WTC11 (cell line): ENCODE data around the gene GPR18. TPM values are rescaled to one million over a fixed set of nuclear protein-coding genes. Genes with fewer than 3 reads are reported as not detected.

Source experiments
- ATAC-seq: fragments of 200-7000 bp; cut with Tn5 transposase; 2 replicates; pipeline ENCODE4 v1.10.0; 2021; ENCODE audit warnings: mild to moderate bottlenecking, moderate library complexity
- Bru-seq: library from RNA; stranded (reverse); fragments of 400-500 nt; gene quantifications from one replicate; lab custom pipeline; 2021; lab: Mats Ljungman, UMichigan
- CTCF ChIA-PET: fragments of 300-600 bp; sonication (Branson Sonifier 250); formaldehyde crosslinking; loops from one replicate; lab custom pipeline; 2021; ENCODE audit warnings: antibody characterized with exemption; lab: Charles Lee
- POLR2A ChIA-PET: fragments of 350-600 bp; sonication (Branson Sonifier 250); formaldehyde crosslinking; loops from one replicate; lab custom pipeline; 2021; ENCODE audit warnings: antibody characterized with exemption; lab: Charles Lee
- DNase-seq: peaks from one replicate; pipeline ENCODE4 v3.0.0; 2021; ENCODE audit warnings: low spot score
- H3K27ac Mint-ChIP-seq: 2 replicates; pipeline ENCODE4 v1.8.0; 2021; ENCODE audit warnings: mixed read lengths
- H3K27me3 Mint-ChIP-seq: 2 replicates; pipeline ENCODE4 v1.8.0; 2021; ENCODE audit warnings: low read depth, mild to moderate bottlenecking, moderate library complexity, mixed read lengths
- H3K36me3 Mint-ChIP-seq: 2 replicates; pipeline ENCODE4 v1.8.0; 2021; ENCODE audit warnings: mixed read lengths
- H3K4me1 Mint-ChIP-seq: 2 replicates; pipeline ENCODE4 v1.8.0; 2022; ENCODE audit warnings: mixed read lengths
- H3K4me3 Mint-ChIP-seq: 2 replicates; pipeline ENCODE4 v1.8.0; 2021; ENCODE audit warnings: mild to moderate bottlenecking, moderate library complexity, mixed read lengths
- H3K9me3 Mint-ChIP-seq: 2 replicates; pipeline ENCODE4 v1.8.0; 2021; ENCODE audit warnings: mixed read lengths
- ATF3 ChIP-seq: sonication (generic); formaldehyde crosslinking; conservative IDR thresholded peaks from 2 replicates; pipeline ENCODE4 v1.8.1; 2022; ENCODE audit warnings: mild to moderate bottlenecking, missing genetic modification reagents
- E2F4 ChIP-seq: sonication (generic); formaldehyde crosslinking; IDR thresholded peaks from 2 replicates; pipeline ENCODE4 v1.8.1; 2022; ENCODE audit warnings: low read depth, mild to moderate bottlenecking, moderate library complexity, missing genetic modification reagents, borderline replicate concordance
- KAT7 ChIP-seq: sonication (generic); formaldehyde crosslinking; IDR thresholded peaks from 2 replicates; pipeline ENCODE4 v1.8.1; 2023; ENCODE audit warnings: missing genetic modification reagents, mild to moderate bottlenecking, borderline replicate concordance
- MYBL2 ChIP-seq: sonication (generic); formaldehyde crosslinking; IDR thresholded peaks from 2 replicates; pipeline ENCODE4 v1.8.1; 2023; ENCODE audit warnings: mild to moderate bottlenecking, moderate library complexity, missing genetic modification reagents
- NFE2L1 ChIP-seq: sonication (generic); formaldehyde crosslinking; IDR thresholded peaks from 2 replicates; pipeline ENCODE4 v1.8.1; 2023; ENCODE audit warnings: missing genetic modification reagents
- NFYB ChIP-seq: sonication (generic); formaldehyde crosslinking; conservative IDR thresholded peaks from 2 replicates; pipeline ENCODE4 v1.8.0; 2022; ENCODE audit warnings: low read depth, missing genetic modification reagents
- TP53 ChIP-seq: sonication (generic); formaldehyde crosslinking; IDR thresholded peaks from 2 replicates; pipeline ENCODE4 v1.8.1; 2023; ENCODE audit warnings: mild to moderate bottlenecking, missing genetic modification reagents
- ZNF416 ChIP-seq: fragments of 250-450 bp; sonication (Bioruptor Pico); IDR thresholded peaks from 2 replicates; pipeline ENCODE4 v1.9.0; 2021; ENCODE audit warnings: mild to moderate bottlenecking, inconsistent platforms
- long read RNA-seq, 3 experiments: library from RNA in 1 of 3; library from capped mRNA in 1 of 3; library from polyadenylated mRNA in 1 of 3; unstranded in 2 of 3; stranded (forward) in 1 of 3; transcript quantifications; one replicate each; pipeline ENCODE4 v2.0.0, GENCODE V29; 2021
- total RNA-seq: library from RNA; stranded (reverse); gene quantifications from 3 replicates; pipeline ENCODE4 v1.2.3, GENCODE V29; 2021
- TF ChIP-seq, protein P1 (sequence below): sonication (generic); formaldehyde crosslinking; IDR thresholded peaks from 2 replicates; pipeline ENCODE4 v1.8.1; 2023; ENCODE audit warnings: mild to moderate bottlenecking, missing genetic modification reagents, moderate library complexity
- TF ChIP-seq, protein P2 (sequence below): sonication (generic); formaldehyde crosslinking; IDR thresholded peaks from 2 replicates; pipeline ENCODE4 v1.8.1; 2023; ENCODE audit warnings: mild to moderate bottlenecking, missing genetic modification reagents, moderate library complexity
- TF ChIP-seq, protein P3 (sequence below): sonication (generic); formaldehyde crosslinking; IDR thresholded peaks from 2 replicates; pipeline ENCODE4 v1.8.1; 2023; ENCODE audit warnings: mild to moderate bottlenecking, missing genetic modification reagents, borderline replicate concordance

Gene GPR18, protein sequence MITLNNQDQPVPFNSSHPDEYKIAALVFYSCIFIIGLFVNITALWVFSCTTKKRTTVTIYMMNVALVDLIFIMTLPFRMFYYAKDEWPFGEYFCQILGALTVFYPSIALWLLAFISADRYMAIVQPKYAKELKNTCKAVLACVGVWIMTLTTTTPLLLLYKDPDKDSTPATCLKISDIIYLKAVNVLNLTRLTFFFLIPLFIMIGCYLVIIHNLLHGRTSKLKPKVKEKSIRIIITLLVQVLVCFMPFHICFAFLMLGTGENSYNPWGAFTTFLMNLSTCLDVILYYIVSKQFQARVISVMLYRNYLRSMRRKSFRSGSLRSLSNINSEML
- total RNA-seq, result 0.09 TPM in 1 of 3 replicates, not detected in the others
- not detected for Bru-seq, nascent RNA
- long read RNA-seq, experiment 1, result 0 reads
- long read RNA-seq, experiment 2, result 0 reads
- long read RNA-seq, experiment 3, result 0 reads

- H3K9me3 Mint-ChIP-seq, result no peaks in the 10 kb centered on the region
- H3K27ac Mint-ChIP-seq, result peak within 1 kb of the TSS; percentile 61
- POLR2A ChIA-PET, result no interaction called here
- CTCF ChIA-PET, result no interaction called here
- no peaks in the 10 kb centered on the region for H3K27me3 Mint-ChIP-seq
- DNase-seq, result no peak
- peaks cover 7% of the 10 kb centered on the region for H3K4me1 Mint-ChIP-seq
- TF ChIP-seq NFYB (CRISPR knock-in tag) (no peak), MYBL2 (CRISPR knock-in tag) (no peak), KAT7 (CRISPR knock-in tag) (no peak), TP53 (CRISPR knock-in tag) (no peak), ATF3 (no peak)
- TF ChIP-seq, protein P1, sequence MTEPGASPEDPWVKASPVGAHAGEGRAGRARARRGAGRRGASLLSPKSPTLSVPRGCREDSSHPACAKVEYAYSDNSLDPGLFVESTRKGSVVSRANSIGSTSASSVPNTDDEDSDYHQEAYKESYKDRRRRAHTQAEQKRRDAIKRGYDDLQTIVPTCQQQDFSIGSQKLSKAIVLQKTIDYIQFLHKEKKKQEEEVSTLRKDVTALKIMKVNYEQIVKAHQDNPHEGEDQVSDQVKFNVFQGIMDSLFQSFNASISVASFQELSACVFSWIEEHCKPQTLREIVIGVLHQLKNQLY, result no peak
- TF ChIP-seq, protein P2, sequence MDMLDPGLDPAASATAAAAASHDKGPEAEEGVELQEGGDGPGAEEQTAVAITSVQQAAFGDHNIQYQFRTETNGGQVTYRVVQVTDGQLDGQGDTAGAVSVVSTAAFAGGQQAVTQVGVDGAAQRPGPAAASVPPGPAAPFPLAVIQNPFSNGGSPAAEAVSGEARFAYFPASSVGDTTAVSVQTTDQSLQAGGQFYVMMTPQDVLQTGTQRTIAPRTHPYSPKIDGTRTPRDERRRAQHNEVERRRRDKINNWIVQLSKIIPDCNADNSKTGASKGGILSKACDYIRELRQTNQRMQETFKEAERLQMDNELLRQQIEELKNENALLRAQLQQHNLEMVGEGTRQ, result no peak
- TF ChIP-seq, protein P3, sequence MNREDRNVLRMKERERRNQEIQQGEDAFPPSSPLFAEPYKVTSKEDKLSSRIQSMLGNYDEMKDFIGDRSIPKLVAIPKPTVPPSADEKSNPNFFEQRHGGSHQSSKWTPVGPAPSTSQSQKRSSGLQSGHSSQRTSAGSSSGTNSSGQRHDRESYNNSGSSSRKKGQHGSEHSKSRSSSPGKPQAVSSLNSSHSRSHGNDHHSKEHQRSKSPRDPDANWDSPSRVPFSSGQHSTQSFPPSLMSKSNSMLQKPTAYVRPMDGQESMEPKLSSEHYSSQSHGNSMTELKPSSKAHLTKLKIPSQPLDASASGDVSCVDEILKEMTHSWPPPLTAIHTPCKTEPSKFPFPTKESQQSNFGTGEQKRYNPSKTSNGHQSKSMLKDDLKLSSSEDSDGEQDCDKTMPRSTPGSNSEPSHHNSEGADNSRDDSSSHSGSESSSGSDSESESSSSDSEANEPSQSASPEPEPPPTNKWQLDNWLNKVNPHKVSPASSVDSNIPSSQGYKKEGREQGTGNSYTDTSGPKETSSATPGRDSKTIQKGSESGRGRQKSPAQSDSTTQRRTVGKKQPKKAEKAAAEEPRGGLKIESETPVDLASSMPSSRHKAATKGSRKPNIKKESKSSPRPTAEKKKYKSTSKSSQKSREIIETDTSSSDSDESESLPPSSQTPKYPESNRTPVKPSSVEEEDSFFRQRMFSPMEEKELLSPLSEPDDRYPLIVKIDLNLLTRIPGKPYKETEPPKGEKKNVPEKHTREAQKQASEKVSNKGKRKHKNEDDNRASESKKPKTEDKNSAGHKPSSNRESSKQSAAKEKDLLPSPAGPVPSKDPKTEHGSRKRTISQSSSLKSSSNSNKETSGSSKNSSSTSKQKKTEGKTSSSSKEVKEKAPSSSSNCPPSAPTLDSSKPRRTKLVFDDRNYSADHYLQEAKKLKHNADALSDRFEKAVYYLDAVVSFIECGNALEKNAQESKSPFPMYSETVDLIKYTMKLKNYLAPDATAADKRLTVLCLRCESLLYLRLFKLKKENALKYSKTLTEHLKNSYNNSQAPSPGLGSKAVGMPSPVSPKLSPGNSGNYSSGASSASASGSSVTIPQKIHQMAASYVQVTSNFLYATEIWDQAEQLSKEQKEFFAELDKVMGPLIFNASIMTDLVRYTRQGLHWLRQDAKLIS, result no peak
- TF ChIP-seq, all 79 proteins: peak for 0
- Mint-ChIP-seq H3K36me3 (no peaks in the 10 kb centered on the region), H3K4me3 (no peak within 1 kb of the TSS)
- ATAC-seq, result no peak
These were observed at the start of gene GPR18 for GRCh38 chr13:99258210-99258860. GPR18 (minus strand) TSS chr13:99258379; CDS start chr13:99255872, 2,507 bp downstream.

GRCh38 chr13:99307648-99308339 is 49.6 kb upstream of the GPR18 start:
- H3K4me3 Mint-ChIP-seq, result no peak overlapping the region
- H3K36me3 Mint-ChIP-seq, result peaks cover 5% of the 10 kb centered on the region
- DNase-seq (no peak), ATAC-seq (no peak)
- peaks cover 14% of the 10 kb centered on the region for H3K4me1 Mint-ChIP-seq
- POLR2A ChIA-PET, result no interaction called here
- no peaks in the 10 kb centered on the region for H3K27me3 Mint-ChIP-seq
- CTCF ChIA-PET, result no interaction called here
- TF ChIP-seq ZNF416 (CRISPR knock-in tag) (no peak), E2F4 (CRISPR knock-in tag) (no peak)
- H3K27ac Mint-ChIP-seq, result peak overlapping the region; percentile 21; the same call in 1 of the 2 replicates
- no peaks in the 10 kb centered on the region for H3K9me3 Mint-ChIP-seq

DNA sequence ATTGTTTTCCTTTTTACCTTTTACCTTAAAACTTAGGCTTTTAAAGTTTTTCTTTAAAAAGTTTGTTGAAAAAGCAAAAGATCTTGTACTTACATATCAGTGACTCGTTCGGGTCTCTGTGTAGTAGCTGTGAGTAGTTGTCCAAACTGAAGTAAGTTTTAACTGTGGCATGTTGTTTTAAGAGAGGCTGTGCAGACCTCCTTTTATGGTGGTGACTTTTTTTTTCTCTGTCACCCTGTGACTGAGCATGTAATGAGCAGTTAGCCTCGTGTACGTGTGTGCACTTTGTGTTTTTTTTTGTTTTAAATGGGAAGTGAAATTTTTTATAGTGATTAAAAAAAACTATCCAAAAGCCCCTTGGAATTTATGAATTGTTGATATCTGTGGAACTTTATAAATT is 49.1 kb upstream of the GPR18 start, which contains the start of gene GPR183:
Gene GPR183 (minus strand): TSS at position 153 of the 400 bp plus-strand sequence. CDS start 11,254 bp downstream, outside the sequence.
- CTCF ChIA-PET, result no interaction called here
- no peak for ATAC-seq
- H3K36me3 Mint-ChIP-seq, result peaks cover 5% of the 10 kb centered on the region
- TF ChIP-seq NFE2L1, result no peak
- peaks cover 10% of the 10 kb centered on the region for H3K4me1 Mint-ChIP-seq
- POLR2A ChIA-PET, result no interaction called here
- no peak within 1 kb of the TSS for H3K4me3 Mint-ChIP-seq
- DNase-seq, result no peak
- no peaks in the 10 kb centered on the region for H3K27me3 Mint-ChIP-seq
- no peaks in the 10 kb centered on the region for H3K9me3 Mint-ChIP-seq
- H3K27ac Mint-ChIP-seq, result peak within 1 kb of the TSS; percentile 51
